GM12864 (cell line): ENCODE measurements around the gene HTR3E.

ENCODE experiments used
- DNase-seq: peaks from one replicate; pipeline ENCODE4 v3.0.0-alpha.2; 2011; ENCODE audit warnings: low read depth
- H3K4me3 ChIP-seq: 2 replicates; pipeline ENCODE4 v1.5.1; 2011; ENCODE audit warnings: mild to moderate bottlenecking, low read depth, low read length, control low read depth
- TF ChIP-seq, protein P1 (sequence below): IDR thresholded peaks from 2 replicates; pipeline ENCODE4 v1.5.1; 2011; ENCODE audit warnings: low read depth, mild to moderate bottlenecking, moderate library complexity, low read length, control low read depth, inconsistent platforms; ENCODE audit errors: missing control alignments

The HTR3E gene

DNA sequence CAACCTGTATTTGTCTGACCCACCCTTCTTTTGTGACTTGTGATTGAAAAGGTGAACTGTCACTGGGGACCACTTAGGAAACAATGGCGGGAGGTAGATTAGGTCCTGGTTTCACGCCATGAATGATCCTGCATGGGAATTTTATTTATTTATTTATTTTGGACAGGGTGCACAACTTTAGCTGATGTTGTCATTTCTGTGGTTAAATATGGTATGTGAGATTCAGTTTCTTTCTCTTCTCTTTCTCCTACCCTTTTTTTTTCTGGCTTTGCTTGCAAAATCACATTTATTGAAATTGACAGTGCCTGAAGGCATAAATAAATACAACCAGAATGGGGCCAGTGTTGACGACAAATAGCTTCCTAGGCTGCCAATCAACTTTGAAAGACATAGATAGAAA lies 18.0 kb upstream of the HTR3E start:
- TF ChIP-seq, protein P1, sequence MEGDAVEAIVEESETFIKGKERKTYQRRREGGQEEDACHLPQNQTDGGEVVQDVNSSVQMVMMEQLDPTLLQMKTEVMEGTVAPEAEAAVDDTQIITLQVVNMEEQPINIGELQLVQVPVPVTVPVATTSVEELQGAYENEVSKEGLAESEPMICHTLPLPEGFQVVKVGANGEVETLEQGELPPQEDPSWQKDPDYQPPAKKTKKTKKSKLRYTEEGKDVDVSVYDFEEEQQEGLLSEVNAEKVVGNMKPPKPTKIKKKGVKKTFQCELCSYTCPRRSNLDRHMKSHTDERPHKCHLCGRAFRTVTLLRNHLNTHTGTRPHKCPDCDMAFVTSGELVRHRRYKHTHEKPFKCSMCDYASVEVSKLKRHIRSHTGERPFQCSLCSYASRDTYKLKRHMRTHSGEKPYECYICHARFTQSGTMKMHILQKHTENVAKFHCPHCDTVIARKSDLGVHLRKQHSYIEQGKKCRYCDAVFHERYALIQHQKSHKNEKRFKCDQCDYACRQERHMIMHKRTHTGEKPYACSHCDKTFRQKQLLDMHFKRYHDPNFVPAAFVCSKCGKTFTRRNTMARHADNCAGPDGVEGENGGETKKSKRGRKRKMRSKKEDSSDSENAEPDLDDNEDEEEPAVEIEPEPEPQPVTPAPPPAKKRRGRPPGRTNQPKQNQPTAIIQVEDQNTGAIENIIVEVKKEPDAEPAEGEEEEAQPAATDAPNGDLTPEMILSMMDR = no peak
- H3K4me3 ChIP-seq = no peak overlapping the region
- no peak for DNase-seq

DNA sequence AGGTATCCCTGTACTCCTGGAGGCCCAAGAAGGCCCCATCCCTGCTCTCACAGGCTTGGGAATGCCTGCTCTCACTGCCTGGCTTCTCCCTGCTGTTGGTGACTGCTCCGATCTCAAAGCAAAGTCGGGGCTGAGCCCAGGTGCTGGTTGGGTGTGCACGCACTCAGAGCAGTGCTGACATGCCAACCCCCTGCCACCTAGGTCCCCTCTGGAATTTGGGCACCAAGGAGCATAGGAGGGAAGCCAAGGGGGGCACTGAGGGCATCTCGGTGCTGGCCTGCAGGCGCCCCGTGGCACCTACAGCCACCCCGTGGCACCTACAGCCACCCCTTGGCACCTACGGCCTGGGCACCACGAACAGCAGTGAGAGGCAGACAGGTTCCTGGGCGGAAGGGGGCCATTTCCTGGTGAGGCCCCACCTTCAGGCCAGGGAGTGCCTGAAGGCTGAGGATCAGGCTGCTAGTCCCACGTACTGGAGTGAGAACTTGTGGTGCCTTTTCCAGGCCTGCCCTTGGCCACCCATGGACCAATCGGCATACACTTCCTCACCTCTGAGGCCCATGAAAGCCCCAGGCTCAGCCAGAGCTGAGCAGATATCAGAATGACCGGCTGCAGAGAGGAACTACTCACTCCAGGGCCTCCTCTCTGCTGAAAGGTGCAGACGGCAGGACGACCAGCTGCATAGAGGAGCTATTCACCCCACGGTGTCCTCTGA lies 15.6 kb upstream of the HTR3E start:
- no peak overlapping the region for H3K4me3 ChIP-seq
- DNase-seq = no peak
- TF ChIP-seq, protein P1 = no peak

DNA sequence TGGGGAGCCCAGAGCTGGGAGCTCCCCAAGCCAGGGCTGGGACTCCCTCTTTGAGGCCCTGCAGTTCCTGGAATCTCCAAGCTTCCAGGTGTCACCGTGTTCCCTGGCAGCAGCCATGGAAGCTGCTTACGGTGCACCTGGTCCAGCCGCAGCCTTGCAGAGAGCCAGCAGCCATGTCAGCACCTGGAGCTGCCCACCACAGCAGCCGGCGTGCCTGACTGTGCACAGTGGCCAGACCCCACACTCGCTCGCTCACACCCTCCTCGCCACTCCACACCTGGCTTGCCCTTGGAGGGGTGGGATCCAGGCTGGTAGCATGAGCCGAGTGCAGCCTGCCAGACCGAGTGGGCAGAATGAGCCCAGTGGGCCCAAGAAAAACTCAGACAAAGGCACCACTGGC lies 14.8 kb upstream of the HTR3E start:
- DNase-seq = no peak
- TF ChIP-seq, protein P1 = no peak

DNA sequence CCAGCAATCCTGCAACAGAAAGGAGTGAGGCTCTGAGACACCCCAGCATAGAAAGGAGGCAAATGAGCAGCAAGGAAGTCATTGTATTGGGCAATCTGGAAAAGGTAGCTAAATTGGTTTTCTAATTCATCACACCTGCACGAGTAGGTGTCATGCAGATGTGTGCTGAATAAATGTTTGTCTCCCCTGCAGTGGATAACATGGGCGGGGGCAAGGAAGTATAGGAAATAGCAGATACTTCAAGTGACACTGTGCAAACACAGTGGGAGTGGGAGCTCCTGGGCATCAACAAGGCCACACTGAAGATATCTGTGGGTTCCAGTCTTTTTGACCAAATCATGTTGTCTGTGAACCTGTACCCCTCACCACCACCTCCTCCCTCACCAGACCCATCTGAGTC lies 14.4 kb upstream of the HTR3E start:
- TF ChIP-seq, protein P1 = no peak
- no peak overlapping the region for H3K4me3 ChIP-seq
- no peak for DNase-seq

More for the DNA sequence above, 14.8 kb upstream of the HTR3E start:
- no peak overlapping the region for H3K4me3 ChIP-seq

DNA sequence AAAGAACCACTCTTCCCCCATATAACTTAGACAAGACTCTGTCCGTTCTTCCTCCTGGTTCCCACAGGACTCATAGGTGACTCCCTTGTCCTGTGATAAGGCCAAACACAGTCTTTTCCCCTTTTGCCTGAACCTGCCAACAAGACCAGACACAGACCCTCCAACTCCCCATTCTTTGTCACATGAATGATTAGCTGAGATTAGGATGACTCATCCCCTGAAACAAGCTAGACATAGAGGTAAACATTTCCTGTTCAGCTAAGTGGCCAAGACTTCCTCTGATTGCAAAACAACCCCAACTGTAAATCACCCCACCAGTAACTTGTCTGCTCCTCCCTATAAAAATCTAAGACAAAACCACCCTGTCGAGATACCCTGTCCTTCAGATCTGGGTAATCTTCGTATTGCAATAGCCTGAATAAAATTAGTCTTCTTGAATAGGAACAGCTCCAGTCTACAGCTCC lies 11.4 kb upstream of the HTR3E start:
- no peak overlapping the region for H3K4me3 ChIP-seq
- TF ChIP-seq, protein P1 = no peak
- DNase-seq = no peak

DNA sequence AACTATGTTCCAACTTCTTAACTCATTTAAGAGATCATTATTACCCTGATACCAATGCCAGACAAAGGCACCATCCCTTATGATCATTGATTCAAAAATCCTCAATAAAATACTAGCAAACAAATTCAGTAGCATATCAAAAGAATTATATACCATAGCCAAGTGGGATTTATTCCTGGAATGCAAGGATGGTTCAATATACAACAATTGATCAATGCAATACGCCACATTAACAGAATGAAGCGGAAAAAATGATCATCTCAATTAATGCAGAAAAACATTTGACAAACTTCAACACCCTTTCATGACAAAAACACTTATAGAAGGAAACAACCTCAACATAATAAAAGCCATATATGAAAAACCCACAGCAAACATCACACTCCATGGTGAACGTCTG lies 4.7 kb upstream of the HTR3E start:
- H3K4me3 ChIP-seq = no peak overlapping the region
- DNase-seq = no peak
- TF ChIP-seq, protein P1 = no peak

DNA sequence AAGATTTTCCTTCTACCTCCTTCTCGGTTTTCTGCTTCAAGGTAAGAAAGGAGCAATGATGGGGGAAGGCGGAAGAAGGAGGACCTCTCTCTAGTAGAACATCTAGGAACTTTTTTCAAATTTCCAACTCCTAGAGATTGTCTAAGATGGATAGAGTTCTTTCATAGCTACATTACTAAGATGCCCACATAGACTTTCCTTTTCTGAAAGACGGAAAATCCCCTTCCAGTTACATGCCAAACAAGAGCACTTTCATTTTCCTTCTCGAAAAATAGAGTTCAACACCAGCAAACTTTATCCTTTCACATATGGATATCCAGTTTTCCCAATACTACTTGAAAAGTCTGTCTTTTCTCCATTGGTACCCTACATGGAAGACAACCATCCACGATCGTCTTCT lies 692 bp downstream of the HTR3E start:
- H3K4me3 ChIP-seq = no peak overlapping the region
- TF ChIP-seq, protein P1 = no peak
- DNase-seq = no peak
